HG03045 (cell line): ENCODE data around the gene AGFG1.
A peak's percentile ranks its signal among the peaks of the same experiment; 100 is the strongest.

Source experiments
- ATAC-seq: cut with Tn5 transposase; IDR thresholded peaks from one replicate; pipeline ENCODE4 v1.9.1; 2021; ENCODE audit warnings: mild to moderate bottlenecking, moderate library complexity; ENCODE audit not compliant: unreplicated experiment

The AGFG1 gene

GRCh38 chr2:227461811-227462461 is 10.0 kb upstream of the AGFG1 start:
- ATAC-seq = peak; percentile 10

GRCh38 chr2:227462462-227462951 is 9.4 kb upstream of the AGFG1 start:
- peak; percentile 71 for ATAC-seq

GRCh38 chr2:227462972-227463931 is 8.7 kb upstream of the AGFG1 start:
- peak; percentile 42 for ATAC-seq

GRCh38 chr2:227464361-227464760 is 7.6 kb upstream of the AGFG1 start:
- ATAC-seq = no peak

GRCh38 chr2:227464851-227465250 is 7.1 kb upstream of the AGFG1 start:
- no peak for ATAC-seq

GRCh38 chr2:227466887-227467600 is 4.9 kb upstream of the AGFG1 start:
- ATAC-seq = no peak

GRCh38 chr2:227471412-227471811 is 544 bp upstream of the AGFG1 start:
- no peak for ATAC-seq

- ATAC-seq = peak; percentile 77
Observed at GRCh38 chr2:227472265-227473121, 537 bp downstream of the AGFG1 start.

DNA sequence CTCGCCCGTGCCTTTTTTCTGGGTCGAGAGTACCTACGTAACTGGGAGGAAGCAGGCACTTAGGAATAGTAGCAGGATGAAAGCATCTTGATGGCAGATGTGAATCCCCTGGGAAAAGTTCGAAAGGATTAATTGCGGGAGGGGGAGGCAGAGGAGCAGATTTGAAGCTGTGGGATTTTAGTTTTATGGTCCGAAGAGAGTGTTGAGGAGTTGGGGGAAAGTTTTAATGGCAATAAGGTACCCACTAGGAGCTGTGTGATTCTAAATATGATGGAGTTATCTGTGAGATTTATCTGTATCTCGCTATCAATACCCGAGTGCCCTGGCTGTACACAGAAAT is 1.1 kb downstream of the AGFG1 start:
- ATAC-seq = no peak

DNA sequence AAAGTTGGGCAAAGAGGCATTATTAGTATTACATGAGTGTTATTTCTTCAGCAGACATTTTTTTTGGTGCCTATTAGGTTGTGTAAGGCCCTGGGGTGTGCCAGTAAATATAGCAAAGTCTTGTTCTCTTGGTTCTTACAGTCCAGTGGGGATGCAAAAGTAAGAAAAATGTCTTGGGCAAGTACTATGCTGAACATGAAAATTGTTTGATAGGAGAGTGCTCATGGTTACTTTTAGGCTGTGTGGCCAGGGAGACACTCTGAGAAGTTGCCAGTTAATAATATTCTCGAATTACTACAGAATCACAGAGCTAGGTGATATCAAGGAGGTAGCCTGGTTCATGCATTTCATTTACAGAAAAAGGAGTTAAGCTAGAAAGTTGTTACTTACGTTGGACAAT is 1.9 kb downstream of the AGFG1 start:
- ATAC-seq = no peak

GRCh38 chr2:227474410-227474809 is 2.5 kb downstream of the AGFG1 start:
- ATAC-seq = no peak

GRCh38 chr2:227477291-227477690 is 5.3 kb downstream of the AGFG1 start:
- ATAC-seq = no peak

- no peak for ATAC-seq
Observed at GRCh38 chr2:227479865-227480475, 8.0 kb downstream of the AGFG1 start.

- peak; percentile 41 for ATAC-seq
Observed at GRCh38 chr2:227480528-227480927, 8.6 kb downstream of the AGFG1 start.

DNA sequence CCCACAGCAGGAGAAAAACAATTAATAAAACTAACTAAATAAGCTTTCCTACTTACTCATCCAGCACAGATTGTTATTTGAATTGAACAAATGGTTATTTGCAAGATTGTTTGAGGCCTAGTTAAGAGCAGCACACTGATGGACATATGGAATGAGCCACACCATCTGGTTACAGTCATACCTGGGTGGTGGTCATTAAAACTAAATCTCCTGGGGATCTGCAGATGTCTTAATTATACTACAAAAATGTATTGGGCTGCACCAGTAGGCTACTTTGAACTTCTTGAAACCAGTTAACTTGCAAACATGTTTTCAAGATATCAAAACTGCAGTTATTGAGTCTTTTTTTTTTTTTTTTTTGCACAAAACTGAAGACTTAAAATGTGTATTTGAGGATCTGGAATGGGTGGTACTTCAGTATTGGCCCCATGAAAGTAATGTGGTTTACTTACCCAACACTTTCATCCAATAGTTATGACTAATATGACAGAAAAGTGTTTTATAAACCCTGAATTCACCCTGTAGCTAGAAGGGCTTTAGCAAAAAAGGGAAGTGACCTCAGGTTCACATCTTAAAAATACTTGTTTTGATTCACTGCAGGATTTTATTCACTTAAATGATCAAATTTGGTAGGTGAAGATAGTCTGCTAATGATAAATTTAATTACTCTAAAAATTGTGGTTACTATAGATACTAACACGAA is 10.8 kb downstream of the AGFG1 start:
- ATAC-seq = peak; percentile 69

GRCh38 chr2:227485429-227485828 is 13.5 kb downstream of the AGFG1 start:
- no peak for ATAC-seq

DNA sequence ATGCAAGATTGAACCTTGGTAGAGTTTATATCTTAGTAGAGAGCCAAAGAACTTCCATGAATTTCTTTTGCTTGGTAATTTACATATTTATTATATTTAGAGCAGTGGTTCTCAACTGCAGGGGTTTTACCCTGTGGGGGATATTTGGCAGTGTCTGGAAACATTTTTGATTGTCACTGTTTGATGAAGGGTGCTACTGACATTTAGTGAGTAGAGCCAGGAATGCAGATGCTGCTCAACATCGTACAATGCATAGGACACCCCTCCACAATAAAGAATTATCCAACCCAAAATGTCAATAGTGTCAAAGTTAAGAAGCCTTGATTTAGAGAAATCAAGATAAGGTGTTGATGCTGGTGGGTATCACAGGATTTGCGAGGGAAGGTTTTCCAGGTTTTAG is 14.7 kb downstream of the AGFG1 start:
- no peak for ATAC-seq

- no peak for ATAC-seq
Observed at GRCh38 chr2:227488045-227488444, 16.1 kb downstream of the AGFG1 start.

GRCh38 chr2:227491386-227491785 is 19.4 kb downstream of the AGFG1 start:
- ATAC-seq = no peak
